K562 (cell line): ENCODE data around the gene DGCR2. TPM values are rescaled to one million over a fixed set of nuclear protein-coding genes. Genes with fewer than 3 reads are reported as not detected.

Experiments
- ATAC-seq: fragments of 200-7000 bp; cut with Tn5 transposase; 3 replicates; pipeline ENCODE4 v1.9.1; 2020; ENCODE audit warnings: moderate library complexity
- BruUV-seq: library from RNA; stranded (reverse); fragments of 400-500 nt; replicated peaks from 2 replicates; lab custom pipeline; 2021; lab: Mats Ljungman, UMichigan
- CTCF ChIA-PET: fragments of 300-600 bp; formaldehyde crosslinking; extraction: SDS; loops from one replicate; lab custom pipeline; 2021; ENCODE audit warnings: low intra/inter-chr PET ratio; lab: Yijun Ruan, JAX
- POLR2A ChIA-PET: fragments of 300-600, 350-650 bp; sonication (Branson Sonifier 250); formaldehyde crosslinking; extraction: SDS; loops from one replicate; lab custom pipeline; 2021; ENCODE audit warnings: antibody characterized with exemption, inconsistent platforms; lab: Yijun Ruan, JAX
- DNase-seq, 4 experiments: peaks; one replicate each; pipeline versions ENCODE4 v3.0.0 to v3.0.0-alpha.2; 2011 to 2018; ENCODE audit warnings: low spot score in 3 of 4, mixed read lengths in 3 of 4; ENCODE audit errors: extremely low read depth in 1 of 4
- FAIRE-seq: peaks from 2 replicates; lab custom pipeline; 2011; peaks lifted over from hg19 to GRCh38; lab: Jason Lieb, UNC
- H2AFZ ChIP-seq: 2 replicates; pipeline ENCODE4 v1.6.0; 2011; ENCODE audit warnings: low read depth, low read length, control low read depth, inconsistent platforms
- H3K27ac ChIP-seq: fragments of 200-600 bp; 3 replicates; pipeline ENCODE4 v1.8.0; 2011; ENCODE audit warnings: low read depth, mild to moderate bottlenecking, control low read depth, inconsistent platforms, low read length, moderate library complexity, mixed read lengths; ENCODE audit errors: extremely low read depth
- H3K27me3 ChIP-seq, 2 experiments: fragments of 300-600 bp in 1 of 2; 2 replicates in 1 of 2; 3 replicates in 1 of 2; pipeline versions ENCODE4 v1.6.0 to v1.8.0; 2011; ENCODE audit warnings: inconsistent platforms in 2 of 2, low read length in 2 of 2, mild to moderate bottlenecking in 1 of 2, mixed read lengths in 1 of 2, moderate library complexity in 1 of 2; ENCODE audit not compliant: control insufficient read depth in 2 of 2, insufficient read depth in 2 of 2
- H3K36me3 ChIP-seq: fragments of 300-600 bp; 3 replicates; pipeline ENCODE4 v1.8.0; 2011; ENCODE audit warnings: mild to moderate bottlenecking, low read length, inconsistent platforms; ENCODE audit not compliant: control insufficient read depth, insufficient read depth
- H3K4me1 ChIP-seq, 2 experiments: fragments of 200-600 bp in 1 of 2; replicated peaks in 1 of 2; 2 replicates in 1 of 2; 3 replicates in 1 of 2; pipeline versions ENCODE4 v1.5.1 to v1.8.0; 2011; ENCODE audit warnings: inconsistent platforms in 2 of 2, low read length in 2 of 2, mild to moderate bottlenecking in 1 of 2, mixed read lengths in 1 of 2, moderate library complexity in 1 of 2; ENCODE audit not compliant: control insufficient read depth in 2 of 2, insufficient read depth in 2 of 2
- H3K4me2 ChIP-seq: 2 replicates; pipeline ENCODE4 v1.6.1; 2011; ENCODE audit warnings: low read length, control low read depth, inconsistent platforms, mixed read lengths; ENCODE audit not compliant: insufficient read depth
- H3K4me3 ChIP-seq: fragments of 200-600 bp; sonication (generic), shearing (Covaris generic); 2 replicates; pipeline ENCODE4 v1.5.1; 2016; ENCODE audit warnings: control low read depth, inconsistent platforms
- H3K79me2 ChIP-seq: fragments of 200-600 bp; 3 replicates; pipeline ENCODE4 v1.8.0; 2011; ENCODE audit warnings: low read length, inconsistent platforms; ENCODE audit not compliant: control insufficient read depth, insufficient read depth
- H3K9ac ChIP-seq, 2 experiments: 2 replicates each; pipeline versions ENCODE4 v1.6.0 to v1.6.1; 2011; ENCODE audit warnings: low read depth in 2 of 2, low read length in 2 of 2, control low read depth in 1 of 2, inconsistent platforms in 1 of 2, mild to moderate bottlenecking in 1 of 2, mixed read lengths in 1 of 2; ENCODE audit not compliant: insufficient read depth in 1 of 2
- H3K9me1 ChIP-seq: one replicate; pipeline ENCODE4 v1.6.0; 2011; ENCODE audit warnings: inconsistent platforms, mild to moderate bottlenecking, low read length, moderate library complexity; ENCODE audit not compliant: control insufficient read depth, insufficient read depth
- H3K9me3 ChIP-seq: replicated peaks from 2 replicates; pipeline ENCODE4 v1.5.1; 2011; ENCODE audit warnings: low read depth, low read length, inconsistent platforms; ENCODE audit not compliant: control insufficient read depth, insufficient read depth
- H4K20me1 ChIP-seq: replicated peaks from 2 replicates; pipeline ENCODE4 v1.6.1; 2011; ENCODE audit warnings: low read length, inconsistent platforms, mixed read lengths; ENCODE audit not compliant: control insufficient read depth, insufficient read depth
- BHLHE40 ChIP-seq: IDR thresholded peaks from 2 replicates; pipeline ENCODE4 v1.6.1; 2011; ENCODE audit warnings: low read length, improper control_type of control experiment
- CHCHD3 ChIP-seq: fragments of 250-450 bp; sonication (Bioruptor Pico); IDR thresholded peaks from 2 replicates; pipeline ENCODE4 v2.1.2; 2022; ENCODE audit warnings: mild to moderate bottlenecking
- CTBP1 ChIP-seq: fragments of 450-650 bp; IDR thresholded peaks from 2 replicates; pipeline ENCODE4 v1.6.1; 2016; ENCODE audit warnings: borderline replicate concordance
- GTF2B ChIP-seq: IDR thresholded peaks from 2 replicates; pipeline ENCODE4 v1.6.1; 2011; ENCODE audit not compliant: insufficient read length; ENCODE audit errors: extremely low read depth
- MYC ChIP-seq, 2 experiments: fragments of 250-450 bp in 1 of 2; sonication (Bioruptor Pico) in 1 of 2; IDR thresholded peaks; 2 replicates each; pipeline versions ENCODE4 v1.5.1 to v1.6.1; 2012 to 2021; ENCODE audit warnings: low read depth in 2 of 2, borderline replicate concordance in 1 of 2, improper control_type of control experiment in 1 of 2, low read length in 1 of 2, mild to moderate bottlenecking in 1 of 2, moderate library complexity in 1 of 2
- PML ChIP-seq: IDR thresholded peaks from 2 replicates; pipeline ENCODE4 v1.6.1; 2012; ENCODE audit warnings: low read length, inconsistent platforms
- TGIF2 ChIP-seq: sonication (generic); formaldehyde crosslinking; IDR thresholded peaks from 2 replicates; pipeline ENCODE4 v1.8.1; 2022; ENCODE audit warnings: mild to moderate bottlenecking, missing genetic modification reagents, moderate library complexity
- YY1 ChIP-seq, 3 experiments: IDR thresholded peaks; 2 replicates each; pipeline ENCODE4 v1.6.1; 2011; ENCODE audit warnings: low read length in 2 of 3, mild to moderate bottlenecking in 2 of 3, moderate library complexity in 2 of 3, borderline replicate concordance in 1 of 3, control low read depth in 1 of 3, low read depth in 1 of 3; ENCODE audit not compliant: insufficient read depth in 3 of 3, insufficient replicate concordance in 2 of 3, control insufficient read depth in 1 of 3, insufficient read length in 1 of 3; ENCODE audit errors: extremely low read depth in 1 of 3
- ZBTB7A ChIP-seq: IDR thresholded peaks from 2 replicates; pipeline ENCODE4 v1.6.1; 2011; ENCODE audit warnings: low read depth, mild to moderate bottlenecking, low read length, moderate library complexity, borderline replicate concordance; ENCODE audit not compliant: control insufficient read depth
- ZNF77 ChIP-seq: fragments of 250-450 bp; sonication (Bioruptor Pico); IDR thresholded peaks from 2 replicates; pipeline ENCODE4 v1.5.0; 2020
- WGBS: fragments of 100-300 bp; shearing (Covaris generic); methylation state at CpG from one replicate; pipeline ENCODE4 v1.1.6; 2016; ENCODE audit warnings: low coverage, mixed read lengths; ENCODE audit not compliant: insufficient coverage; ENCODE audit errors: missing lambda C conversion rate; 5-methylcytosine and 5-hydroxymethylcytosine counted together
- in situ Hi-C: fragments of 300-500 bp; cut with MboI; formaldehyde crosslinking; loops from 4 replicates; pipeline ENCODE4 v1.15.0; 2018; ENCODE audit warnings: inconsistent platforms, mixed read lengths
- intact Hi-C: fragments of 100-400 bp; cut with micrococcal nuclease; formaldehyde crosslinking; loops from 2 replicates; pipeline ENCODE4 v1.14.2; 2022
- polyA plus RNA-seq, 8 experiments: library from polyadenylated mRNA; depleted of rRNA in 4 of 8; stranded (reverse) in 5 of 8; unstranded in 3 of 8; fragments of >200 nt; fragmentation: Nextera tagmentation in 2 of 8; fragmentation: Illumina TruSeq in 1 of 8; extraction: Ambion mirVana in 2 of 8; extraction: Trizol in 1 of 8; gene quantifications; 2 replicates each; pipeline versions ENCODE4 v1.2.1 to v1.2.3, GENCODE V29; 2011 to 2014; ENCODE audit warnings: inconsistent platforms in 1 of 8, missing spikeins in 1 of 8
- total RNA-seq, 7 experiments: library from RNA; depleted of rRNA in 6 of 7; stranded (reverse); fragments of >200 nt in 6 of 7; fragmentation: Illumina TruSeq in 2 of 7; extraction: Trizol in 2 of 7; gene quantifications; 2 replicates each; pipeline versions ENCODE4 v1.2.1 to v1.2.3, GENCODE V29; 2011 to 2021; ENCODE audit warnings: low replicate concordance in 1 of 7
- TF ChIP-seq, protein P1 (sequence below): fragments of 250-450 bp; sonication (Bioruptor Pico); IDR thresholded peaks from 2 replicates; pipeline ENCODE4 v1.5.0; 2021; ENCODE audit warnings: mild to moderate bottlenecking, moderate library complexity
- TF ChIP-seq, protein P2 (sequence below): sonication (generic); formaldehyde crosslinking; IDR thresholded peaks from 2 replicates; pipeline ENCODE4 v1.8.0; 2022; ENCODE audit warnings: mild to moderate bottlenecking, low read depth, missing genetic modification reagents
- TF ChIP-seq, protein P3 (sequence below): fragments of 250-450 bp; sonication (Bioruptor Pico); IDR thresholded peaks from 2 replicates; pipeline ENCODE4 v1.8.0; 2021; ENCODE audit warnings: borderline replicate concordance, mild to moderate bottlenecking, moderate library complexity; ENCODE audit not compliant: poor library complexity, severe bottlenecking

DGCR2 gene
- total and polyA plus RNA-seq, 9 of the 15 experiments (the other 6 are each of a cell fraction or from before 2014, with no cell fraction given): 0.69 to 101 (median 56.4) TPM

GRCh38 chr22:18999008-18999407 is 123.2 kb downstream of the DGCR2 start:
- CTCF ChIA-PET: interaction anchor here (0.7 to 0.8 kb wide), 2 partner anchors 631 to 934 kb away, joined by 3 to 4 read pairs; no protein-coding TSS in a partner anchor
- POLR2A ChIA-PET: interaction anchor here (0.6 to 2.7 kb wide), 7 partner anchors 10 to 145 kb away, joined by 3 to 10 read pairs (median 3); partner anchors contain the start of gene ESS2
- Histone ChIP-seq H3K4me1 (peaks cover 0 to 7% of the 10 kb centered on the region in 2 experiments; a peak in 1 of 5 replicates), H3K4me2 (no peak overlapping the region), H3K9ac (no peak overlapping the region), H3K79me2 (no peaks in the 10 kb centered on the region), H3K36me3 (no peaks in the 10 kb centered on the region), H2AFZ (no peak overlapping the region), H3K27ac (no peak overlapping the region), H3K27me3 (peaks cover 70 to 72% of the 10 kb centered on the region in 2 experiments), H4K20me1 (peaks cover 11% of the 10 kb centered on the region; the same call in 1 of the 2 replicates), H3K9me3 (no peaks in the 10 kb centered on the region), H3K4me3 (no peak overlapping the region), H3K9me1 (no peaks in the 10 kb centered on the region)
- in situ Hi-C loops (loop anchor here (25.0 kb wide), 1 partner anchor 212 kb away; no protein-coding TSS in a partner anchor), intact Hi-C loops (loop anchor here (1.0 kb wide), 1 partner anchor 631 kb away; no protein-coding TSS in a partner anchor)
- BruUV-seq: no TSS peak
- WGBS: 2% methylated on average over 12 of the region's 12 CpGs
- DNase-seq (peak; percentile 80 to 94 (median 86)), ATAC-seq (peak; percentile 91), FAIRE-seq (peak; percentile 71)
- no peak for TF ChIP-seq MYC (IDR thresholded peaks at IDR 0.05; ENCODE audit: low read depth, low read length)
- TF ChIP-seq MYC (CRISPR knock-in tag; IDR thresholded peaks at IDR 0.05; ENCODE audit: borderline replicate concordance, low read depth): 0 out of 2 replicates have a peak, but pooled peaks have one; percentile 12
- TF ChIP-seq, protein P1, sequence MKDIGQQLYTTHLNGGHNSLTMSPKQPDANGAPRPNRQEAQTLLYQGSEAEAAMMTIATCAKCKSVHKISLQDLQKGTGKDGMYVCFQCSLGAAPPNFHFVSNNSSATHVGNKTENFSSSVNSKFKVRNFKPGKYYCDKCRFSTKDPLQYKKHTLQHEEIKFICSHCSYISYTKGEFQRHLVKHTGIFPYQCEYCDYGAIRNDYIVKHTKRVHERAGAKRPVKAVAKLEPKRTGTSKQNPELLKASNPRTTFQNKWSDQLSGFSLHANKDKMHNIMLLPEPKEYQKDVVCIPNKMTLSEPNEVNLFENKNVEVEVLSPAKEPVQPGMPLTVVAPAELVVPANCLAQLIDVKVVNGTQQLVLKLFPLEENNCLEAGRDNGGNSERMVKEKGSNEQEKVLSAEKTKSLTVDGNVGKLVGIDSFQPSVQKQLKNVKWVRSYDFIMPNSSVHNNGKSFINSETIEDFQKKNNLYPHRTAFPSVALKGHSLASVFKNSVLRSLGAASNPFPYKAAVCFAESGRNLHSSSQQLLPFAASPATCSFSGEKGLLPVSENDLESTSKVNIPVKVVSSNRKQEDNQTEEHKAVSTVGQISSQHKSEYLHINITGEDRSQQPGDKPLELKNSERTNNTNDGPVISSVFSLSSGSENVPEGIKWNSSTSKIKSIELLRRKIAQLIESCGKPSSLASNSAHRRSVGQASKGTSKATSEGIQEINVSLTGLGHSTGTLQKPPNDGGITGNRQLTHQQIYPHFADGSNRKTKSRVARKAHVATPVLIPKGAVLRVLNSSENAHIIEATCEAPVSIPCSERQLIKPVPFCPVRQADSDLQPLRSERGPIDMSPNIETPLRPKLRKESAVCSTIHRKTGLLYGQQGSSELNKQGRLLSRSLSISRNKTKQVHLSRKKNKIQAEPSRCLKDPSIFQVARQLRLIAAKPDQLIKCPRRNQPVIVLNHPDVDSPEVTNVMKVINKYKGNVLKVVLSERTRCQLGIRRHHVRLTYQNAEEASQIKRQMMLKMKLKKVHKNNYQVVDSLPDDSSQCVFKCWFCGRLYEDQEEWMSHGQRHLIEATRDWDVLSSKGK (CRISPR knock-in tag): no peak
- TF ChIP-seq, protein P2, sequence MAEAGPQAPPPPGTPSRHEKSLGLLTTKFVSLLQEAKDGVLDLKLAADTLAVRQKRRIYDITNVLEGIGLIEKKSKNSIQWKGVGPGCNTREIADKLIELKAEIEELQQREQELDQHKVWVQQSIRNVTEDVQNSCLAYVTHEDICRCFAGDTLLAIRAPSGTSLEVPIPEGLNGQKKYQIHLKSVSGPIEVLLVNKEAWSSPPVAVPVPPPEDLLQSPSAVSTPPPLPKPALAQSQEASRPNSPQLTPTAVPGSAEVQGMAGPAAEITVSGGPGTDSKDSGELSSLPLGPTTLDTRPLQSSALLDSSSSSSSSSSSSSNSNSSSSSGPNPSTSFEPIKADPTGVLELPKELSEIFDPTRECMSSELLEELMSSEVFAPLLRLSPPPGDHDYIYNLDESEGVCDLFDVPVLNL (CRISPR knock-in tag): no peak
- TF ChIP-seq CHCHD3: no peak
- no peak for TF ChIP-seq GTF2B
- peak; percentile 79; the same call in 1 of the 2 replicates for TF ChIP-seq ZBTB7A
- TF ChIP-seq TGIF2 (CRISPR knock-in tag): no peak
- no peak for TF ChIP-seq PML
- peak; percentile 23; the same call in 1 of the 2 replicates for TF ChIP-seq CTBP1
- TF ChIP-seq, protein P3, sequence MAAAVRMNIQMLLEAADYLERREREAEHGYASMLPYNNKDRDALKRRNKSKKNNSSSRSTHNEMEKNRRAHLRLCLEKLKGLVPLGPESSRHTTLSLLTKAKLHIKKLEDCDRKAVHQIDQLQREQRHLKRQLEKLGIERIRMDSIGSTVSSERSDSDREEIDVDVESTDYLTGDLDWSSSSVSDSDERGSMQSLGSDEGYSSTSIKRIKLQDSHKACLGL (CRISPR knock-in tag): no peak
- TF ChIP-seq BHLHE40: peak; percentile 44; the same call in 1 of the 2 replicates
- no peak for TF ChIP-seq ZNF77
- peak in 1 of 3 experiments; percentile 43 for TF ChIP-seq YY1 (IDR thresholded peaks at IDR 0.05; ENCODE audit: borderline replicate concordance in 1 of 3, control insufficient read depth in 1 of 3, extremely low read depth in 1 of 3, insufficient read depth in 3 of 3, insufficient read length in 1 of 3, insufficient replicate concordance in 2 of 3, low read depth in 1 of 3, low read length in 2 of 3)
